Panc1 (cell line): ENCODE measurements around the gene PLA2G15. TPM values are rescaled to one million over a fixed set of nuclear protein-coding genes. Genes with fewer than 3 reads are reported as not detected.

Experiments
- ATAC-seq: fragments of 200-7000 bp; cut with Tn5 transposase; 2 replicates; pipeline ENCODE4 v1.9.1; 2020; ENCODE audit warnings: mild to moderate bottlenecking, moderate library complexity
- BruUV-seq: library from RNA; stranded (reverse); fragments of 400-500 nt; replicated peaks from 2 replicates; lab custom pipeline; 2021; lab: Mats Ljungman, UMichigan
- CTCF ChIA-PET: fragments of 300-600 bp; sonication (Branson Sonifier 250); formaldehyde crosslinking; loops from one replicate; lab custom pipeline; 2022; ENCODE audit warnings: antibody characterized with exemption; lab: Charles Lee
- POLR2A ChIA-PET: fragments of 300-600 bp; sonication (Branson Sonifier 250); formaldehyde crosslinking; loops from one replicate; lab custom pipeline; 2022; ENCODE audit warnings: antibody characterized with exemption; lab: Charles Lee
- DNase-seq: peaks from one replicate; pipeline ENCODE4 v3.0.0-alpha.2; 2010; ENCODE audit warnings: low read depth, low spot score
- H3K27ac ChIP-seq: 2 replicates; pipeline ENCODE4 v1.5.1; 2011; ENCODE audit warnings: mild to moderate bottlenecking, low read length, inconsistent platforms
- H3K27me3 ChIP-seq: fragments of 200-500 bp; sonication (Bioruptor generic); 2 replicates; pipeline ENCODE4 v1.6.0; 2014; ENCODE audit warnings: low read length, inconsistent platforms; ENCODE audit not compliant: control insufficient read depth, insufficient read depth
- H3K36me3 ChIP-seq: fragments of 200-500 bp; sonication (Bioruptor generic); 2 replicates; pipeline ENCODE4 v1.5.1; 2014; ENCODE audit warnings: inconsistent platforms, mild to moderate bottlenecking, low read length, moderate library complexity; ENCODE audit not compliant: control insufficient read depth, insufficient read depth
- H3K4me1 ChIP-seq: 2 replicates; pipeline ENCODE4 v1.5.1; 2011; ENCODE audit warnings: inconsistent platforms, mild to moderate bottlenecking, low read length, moderate library complexity; ENCODE audit not compliant: control insufficient read depth, insufficient read depth
- H3K4me3 ChIP-seq, 2 experiments: 2 replicates each; pipeline ENCODE4 v1.5.1; 2011 to 2012; ENCODE audit warnings: low read depth in 2 of 2, low read length in 2 of 2, mild to moderate bottlenecking in 2 of 2, inconsistent platforms in 1 of 2, moderate library complexity in 1 of 2
- H3K9me3 ChIP-seq: fragments of 200-500 bp; sonication (Bioruptor generic); 2 replicates; pipeline ENCODE4 v1.5.1; 2014; ENCODE audit warnings: low read depth, mild to moderate bottlenecking, inconsistent platforms, low read length, moderate library complexity; ENCODE audit not compliant: control insufficient read depth, insufficient read depth
- POLR2AphosphoS5 ChIP-seq: IDR thresholded peaks from 2 replicates; pipeline ENCODE4 v1.6.1; 2012; ENCODE audit warnings: mild to moderate bottlenecking, low read depth, low read length, moderate library complexity
- SIN3A ChIP-seq: IDR thresholded peaks from 2 replicates; pipeline ENCODE4 v1.6.1; 2012; ENCODE audit warnings: low read depth, mild to moderate bottlenecking, low read length, moderate library complexity, borderline replicate concordance; ENCODE audit not compliant: insufficient read depth
- TCF7L2 ChIP-seq: IDR thresholded peaks from 2 replicates; pipeline ENCODE4 v1.6.1; 2011; ENCODE audit warnings: mild to moderate bottlenecking, low read depth, low read length, inconsistent platforms
- in situ Hi-C: cut with HindIII; loops from 2 replicates; pipeline ENCODE4 v1.10.0; 2016; ENCODE audit warnings: low sequenced_read_pairs, low pct_unique_long_range_greater_than_20kb
- intact Hi-C: fragments of 100-400 bp; cut with micrococcal nuclease; formaldehyde crosslinking; loops from one replicate; pipeline ENCODE4 v1.10.0; 2022; ENCODE audit not compliant: unreplicated experiment
- total RNA-seq: library from RNA; stranded (reverse); gene quantifications from one replicate; pipeline ENCODE4 v1.2.1, GENCODE V29; 2021; ENCODE audit not compliant: unreplicated experiment
- TF ChIP-seq, protein P1 (sequence below), 2 experiments: IDR thresholded peaks; 2 replicates each; pipeline ENCODE4 v1.6.1; 2011 to 2012; ENCODE audit warnings: low read depth in 2 of 2, control low read depth in 1 of 2, low read length in 1 of 2, mild to moderate bottlenecking in 1 of 2, moderate library complexity in 1 of 2; ENCODE audit not compliant: insufficient read depth in 1 of 2
- TF ChIP-seq, protein P2 (sequence below): fragments of 450-650 bp; IDR thresholded peaks from 2 replicates; pipeline ENCODE4 v1.5.1; 2017; ENCODE audit warnings: mild to moderate bottlenecking

Gene PLA2G15
- total RNA-seq, 1 experiment from 2014 or later: 14.3 TPM

DNA sequence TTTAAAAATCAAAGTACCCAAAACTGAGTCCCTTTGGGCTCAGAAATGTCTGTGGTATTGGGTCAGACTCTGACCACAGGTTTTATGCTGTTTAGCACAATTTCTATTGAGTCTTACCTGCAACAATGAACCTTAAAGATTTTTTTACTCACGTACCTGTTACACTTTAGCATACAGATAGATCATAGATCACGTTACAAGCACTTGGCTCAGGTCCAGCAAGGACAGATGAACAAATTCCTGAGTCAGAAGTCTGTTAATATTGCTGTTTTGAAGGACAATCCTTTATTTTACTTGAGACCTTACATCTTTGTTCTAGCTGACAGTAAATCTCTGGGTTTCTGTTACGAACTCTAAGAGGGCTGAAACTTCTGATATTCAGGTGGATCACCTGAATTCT lies 52.7 kb downstream of the PLA2G15 start:
- BruUV-seq: no TSS peak
- H3K4me1 ChIP-seq: peaks cover 22% of the 10 kb centered on the region
- DNase-seq (no peak), ATAC-seq (no peak)
- H3K4me3 ChIP-seq: no peak overlapping the region
- no peaks in the 10 kb centered on the region for H3K9me3 ChIP-seq
- intact Hi-C loops (no loop called here), in situ Hi-C loops (no loop called here)
- POLR2A ChIA-PET: no interaction called here
- H3K27me3 ChIP-seq: no peaks in the 10 kb centered on the region
- TF ChIP-seq POLR2AphosphoS5: no peak
- no peak for TF ChIP-seq SIN3A
- TF ChIP-seq, protein P1, sequence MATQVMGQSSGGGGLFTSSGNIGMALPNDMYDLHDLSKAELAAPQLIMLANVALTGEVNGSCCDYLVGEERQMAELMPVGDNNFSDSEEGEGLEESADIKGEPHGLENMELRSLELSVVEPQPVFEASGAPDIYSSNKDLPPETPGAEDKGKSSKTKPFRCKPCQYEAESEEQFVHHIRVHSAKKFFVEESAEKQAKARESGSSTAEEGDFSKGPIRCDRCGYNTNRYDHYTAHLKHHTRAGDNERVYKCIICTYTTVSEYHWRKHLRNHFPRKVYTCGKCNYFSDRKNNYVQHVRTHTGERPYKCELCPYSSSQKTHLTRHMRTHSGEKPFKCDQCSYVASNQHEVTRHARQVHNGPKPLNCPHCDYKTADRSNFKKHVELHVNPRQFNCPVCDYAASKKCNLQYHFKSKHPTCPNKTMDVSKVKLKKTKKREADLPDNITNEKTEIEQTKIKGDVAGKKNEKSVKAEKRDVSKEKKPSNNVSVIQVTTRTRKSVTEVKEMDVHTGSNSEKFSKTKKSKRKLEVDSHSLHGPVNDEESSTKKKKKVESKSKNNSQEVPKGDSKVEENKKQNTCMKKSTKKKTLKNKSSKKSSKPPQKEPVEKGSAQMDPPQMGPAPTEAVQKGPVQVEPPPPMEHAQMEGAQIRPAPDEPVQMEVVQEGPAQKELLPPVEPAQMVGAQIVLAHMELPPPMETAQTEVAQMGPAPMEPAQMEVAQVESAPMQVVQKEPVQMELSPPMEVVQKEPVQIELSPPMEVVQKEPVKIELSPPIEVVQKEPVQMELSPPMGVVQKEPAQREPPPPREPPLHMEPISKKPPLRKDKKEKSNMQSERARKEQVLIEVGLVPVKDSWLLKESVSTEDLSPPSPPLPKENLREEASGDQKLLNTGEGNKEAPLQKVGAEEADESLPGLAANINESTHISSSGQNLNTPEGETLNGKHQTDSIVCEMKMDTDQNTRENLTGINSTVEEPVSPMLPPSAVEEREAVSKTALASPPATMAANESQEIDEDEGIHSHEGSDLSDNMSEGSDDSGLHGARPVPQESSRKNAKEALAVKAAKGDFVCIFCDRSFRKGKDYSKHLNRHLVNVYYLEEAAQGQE (IDR thresholded peaks at IDR 0.05; ENCODE audit: insufficient read depth in 1 of 2, low read depth in 2 of 2, low read length in 1 of 2): no peak
- TF ChIP-seq, protein P2, sequence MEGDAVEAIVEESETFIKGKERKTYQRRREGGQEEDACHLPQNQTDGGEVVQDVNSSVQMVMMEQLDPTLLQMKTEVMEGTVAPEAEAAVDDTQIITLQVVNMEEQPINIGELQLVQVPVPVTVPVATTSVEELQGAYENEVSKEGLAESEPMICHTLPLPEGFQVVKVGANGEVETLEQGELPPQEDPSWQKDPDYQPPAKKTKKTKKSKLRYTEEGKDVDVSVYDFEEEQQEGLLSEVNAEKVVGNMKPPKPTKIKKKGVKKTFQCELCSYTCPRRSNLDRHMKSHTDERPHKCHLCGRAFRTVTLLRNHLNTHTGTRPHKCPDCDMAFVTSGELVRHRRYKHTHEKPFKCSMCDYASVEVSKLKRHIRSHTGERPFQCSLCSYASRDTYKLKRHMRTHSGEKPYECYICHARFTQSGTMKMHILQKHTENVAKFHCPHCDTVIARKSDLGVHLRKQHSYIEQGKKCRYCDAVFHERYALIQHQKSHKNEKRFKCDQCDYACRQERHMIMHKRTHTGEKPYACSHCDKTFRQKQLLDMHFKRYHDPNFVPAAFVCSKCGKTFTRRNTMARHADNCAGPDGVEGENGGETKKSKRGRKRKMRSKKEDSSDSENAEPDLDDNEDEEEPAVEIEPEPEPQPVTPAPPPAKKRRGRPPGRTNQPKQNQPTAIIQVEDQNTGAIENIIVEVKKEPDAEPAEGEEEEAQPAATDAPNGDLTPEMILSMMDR: no peak
- TF ChIP-seq TCF7L2: no peak
- peaks cover 8% of the 10 kb centered on the region for H3K36me3 ChIP-seq
- CTCF ChIA-PET: no interaction called here
- no peak overlapping the region for H3K27ac ChIP-seq

DNA sequence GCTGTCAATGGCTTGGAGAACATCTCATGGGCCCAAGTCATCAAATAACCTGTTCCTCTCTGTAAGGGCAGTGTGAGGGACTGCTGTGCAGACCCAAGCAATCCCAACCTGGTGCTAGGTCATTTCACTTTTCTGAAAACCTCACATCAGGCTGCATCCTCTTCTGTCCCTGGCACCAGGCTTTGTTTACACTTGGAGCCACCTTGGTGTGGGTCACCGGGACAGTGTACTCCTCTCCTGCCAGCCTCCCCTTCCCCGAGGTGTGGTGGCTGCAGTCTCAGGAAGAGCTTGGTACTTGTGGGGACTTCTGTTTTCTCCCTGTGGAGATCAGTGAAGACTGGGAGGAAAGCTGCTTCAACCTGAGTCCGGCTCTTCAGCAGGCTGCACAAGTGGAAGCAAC lies 53.1 kb downstream of the PLA2G15 start:
- ATAC-seq: no peak
- no peak for DNase-seq
- no peak for TF ChIP-seq SIN3A
- TF ChIP-seq, protein P2: no peak
- TF ChIP-seq TCF7L2: no peak
- no peak for TF ChIP-seq POLR2AphosphoS5
- TF ChIP-seq, protein P1 (IDR thresholded peaks at IDR 0.05; ENCODE audit: insufficient read depth in 1 of 2, low read depth in 2 of 2, low read length in 1 of 2): no peak
- POLR2A ChIA-PET: no interaction called here
- CTCF ChIA-PET: interaction anchor here (0.6 kb wide), 1 partner anchor 833 kb away, joined by 15 read pairs; no protein-coding TSS in a partner anchor
- no peaks in the 10 kb centered on the region for H3K27me3 ChIP-seq
- in situ Hi-C loops: no loop called here
- no peak overlapping the region for H3K4me3 ChIP-seq
- peaks cover 8% of the 10 kb centered on the region for H3K36me3 ChIP-seq
- intact Hi-C loops: no loop called here
- no TSS peak for BruUV-seq
- H3K9me3 ChIP-seq: no peaks in the 10 kb centered on the region
- no peak overlapping the region for H3K27ac ChIP-seq
- H3K4me1 ChIP-seq: peaks cover 22% of the 10 kb centered on the region
